OCI-LY1 (cell line): ENCODE measurements around the gene CDH2.
"Not testable (repeated sequence)": the region's sequence is repeated elsewhere in the genome, so short reads cannot be mapped to it uniquely, and the experiment has no call there.

Source experiments
- H2AFZ ChIP-seq: fragments of 200-600 bp; sonication (generic), shearing (Covaris generic); 2 replicates; pipeline ENCODE4 v1.6.0; 2014; ENCODE audit warnings: antibody characterized with exemption, mild to moderate bottlenecking, low read length
- H3F3A ChIP-seq: fragments of 200-600 bp; sonication (generic), shearing (Covaris generic); 2 replicates; pipeline ENCODE4 v1.6.0; 2014; ENCODE audit warnings: mild to moderate bottlenecking, antibody characterized with exemption, low read length, moderate library complexity; ENCODE audit not compliant: insufficient read depth
- H3K27ac ChIP-seq: fragments of 200-600 bp; sonication (generic); 2 replicates; pipeline ENCODE4 v1.5.1; 2014; ENCODE audit warnings: low read length, mixed run types, mild to moderate bottlenecking, low read depth; ENCODE audit not compliant: poor library complexity, severe bottlenecking
- H3K27me3 ChIP-seq: fragments of 200-600 bp; sonication (generic); 2 replicates; pipeline ENCODE4 v1.6.0; 2014; ENCODE audit warnings: antibody characterized with exemption, mild to moderate bottlenecking, low read length, moderate library complexity; ENCODE audit not compliant: insufficient read depth
- H3K36me3 ChIP-seq: fragments of 200-600 bp; sonication (generic); 2 replicates; pipeline ENCODE4 v1.6.1; 2014; ENCODE audit warnings: mild to moderate bottlenecking, antibody characterized with exemption, low read length, moderate library complexity, mixed read lengths; ENCODE audit not compliant: insufficient read depth
- H3K4me1 ChIP-seq: fragments of 200-600 bp; sonication (generic); 2 replicates; pipeline ENCODE4 v1.5.1; 2014; ENCODE audit warnings: mild to moderate bottlenecking, low read length, moderate library complexity; ENCODE audit not compliant: insufficient read depth, severe bottlenecking
- H3K4me2 ChIP-seq: fragments of 200-600 bp; sonication (generic), shearing (Covaris generic); 2 replicates; pipeline ENCODE4 v1.6.1; 2014; ENCODE audit warnings: low read length
- H3K4me3 ChIP-seq: fragments of 200-600 bp; sonication (generic); 2 replicates; pipeline ENCODE4 v1.5.1; 2014; ENCODE audit warnings: low read length, low read depth, mild to moderate bottlenecking, mixed read lengths; ENCODE audit not compliant: poor library complexity, severe bottlenecking
- H3K79me2 ChIP-seq: fragments of 200-600 bp; shearing (Covaris generic); 2 replicates; pipeline ENCODE4 v1.6.1; 2016; ENCODE audit warnings: mixed run types, low read length, mixed read lengths; ENCODE audit not compliant: insufficient read depth
- H3K9ac ChIP-seq: fragments of 200-600 bp; sonication (generic), shearing (Covaris generic); 2 replicates; pipeline ENCODE4 v1.6.1; 2014; ENCODE audit warnings: mild to moderate bottlenecking, low read length, mixed read lengths
- H3K9me2 ChIP-seq: fragments of 200-600 bp; sonication (generic), shearing (Covaris generic); 2 replicates; pipeline ENCODE4 v1.6.1; 2014; ENCODE audit warnings: low read depth, mild to moderate bottlenecking, low read length, mixed read lengths
- H3K9me3 ChIP-seq: fragments of 200-600 bp; shearing (Covaris generic); 2 replicates; pipeline ENCODE4 v1.6.1; 2014; ENCODE audit warnings: low read length, mixed read lengths
- H4K20me1 ChIP-seq: fragments of 200-600 bp; sonication (generic), shearing (Covaris generic); 2 replicates; pipeline ENCODE4 v1.6.0; 2016; ENCODE audit warnings: mild to moderate bottlenecking, low read length; ENCODE audit not compliant: insufficient read depth
- EZH2 ChIP-seq: fragments of 200-600 bp; sonication (generic), shearing (Covaris generic); IDR thresholded peaks from 2 replicates; pipeline ENCODE4 v1.8.0; 2017; ENCODE audit warnings: borderline replicate concordance, mixed run types, mild to moderate bottlenecking, antibody characterized with exemption, low read length, moderate library complexity, mixed read lengths
- TF ChIP-seq, protein P1 (sequence below): fragments of 200-600 bp; sonication (generic), shearing (Covaris generic); IDR thresholded peaks from 2 replicates; pipeline ENCODE4 v1.5.1; 2017; ENCODE audit warnings: mild to moderate bottlenecking, antibody characterized with exemption, low read length, moderate library complexity, mixed read lengths

The CDH2 gene

DNA sequence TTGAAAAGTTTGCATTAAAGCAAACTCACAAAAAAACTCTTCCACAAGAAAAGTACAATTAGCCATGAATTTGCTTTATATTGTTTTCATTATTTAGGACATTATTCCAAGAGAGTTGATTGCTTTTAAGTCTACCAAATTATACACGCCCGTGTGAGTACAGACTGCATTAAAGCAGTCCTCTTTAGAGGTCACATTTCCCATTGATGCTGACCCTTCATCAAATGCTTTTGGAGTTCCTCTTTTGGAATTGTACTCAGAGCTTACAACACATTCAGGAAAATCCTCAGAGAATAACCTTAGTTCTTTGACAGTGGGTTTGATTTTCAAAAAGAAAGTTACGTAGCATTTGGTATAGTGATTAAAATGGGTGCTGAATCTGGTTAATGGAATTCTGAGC, 256.1 kb downstream of the CDH2 start:
- TF ChIP-seq, protein P1, sequence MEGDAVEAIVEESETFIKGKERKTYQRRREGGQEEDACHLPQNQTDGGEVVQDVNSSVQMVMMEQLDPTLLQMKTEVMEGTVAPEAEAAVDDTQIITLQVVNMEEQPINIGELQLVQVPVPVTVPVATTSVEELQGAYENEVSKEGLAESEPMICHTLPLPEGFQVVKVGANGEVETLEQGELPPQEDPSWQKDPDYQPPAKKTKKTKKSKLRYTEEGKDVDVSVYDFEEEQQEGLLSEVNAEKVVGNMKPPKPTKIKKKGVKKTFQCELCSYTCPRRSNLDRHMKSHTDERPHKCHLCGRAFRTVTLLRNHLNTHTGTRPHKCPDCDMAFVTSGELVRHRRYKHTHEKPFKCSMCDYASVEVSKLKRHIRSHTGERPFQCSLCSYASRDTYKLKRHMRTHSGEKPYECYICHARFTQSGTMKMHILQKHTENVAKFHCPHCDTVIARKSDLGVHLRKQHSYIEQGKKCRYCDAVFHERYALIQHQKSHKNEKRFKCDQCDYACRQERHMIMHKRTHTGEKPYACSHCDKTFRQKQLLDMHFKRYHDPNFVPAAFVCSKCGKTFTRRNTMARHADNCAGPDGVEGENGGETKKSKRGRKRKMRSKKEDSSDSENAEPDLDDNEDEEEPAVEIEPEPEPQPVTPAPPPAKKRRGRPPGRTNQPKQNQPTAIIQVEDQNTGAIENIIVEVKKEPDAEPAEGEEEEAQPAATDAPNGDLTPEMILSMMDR = no peak
- TF ChIP-seq EZH2 = no peak
- Histone ChIP-seq H3K27me3 (no peaks in the 10 kb centered on the region), H3F3A (no peaks in the 10 kb centered on the region), H3K4me2 (no peak overlapping the region), H3K9ac (no peak overlapping the region), H3K4me1 (no peaks in the 10 kb centered on the region), H3K36me3 (no peaks in the 10 kb centered on the region), H4K20me1 (no peaks in the 10 kb centered on the region), H3K79me2 (no peaks in the 10 kb centered on the region), H2AFZ (no peak overlapping the region), H3K27ac (no peak overlapping the region), H3K9me2 (no peaks in the 10 kb centered on the region), H3K9me3 (no peaks in the 10 kb centered on the region), H3K4me3 (no peak overlapping the region)

DNA sequence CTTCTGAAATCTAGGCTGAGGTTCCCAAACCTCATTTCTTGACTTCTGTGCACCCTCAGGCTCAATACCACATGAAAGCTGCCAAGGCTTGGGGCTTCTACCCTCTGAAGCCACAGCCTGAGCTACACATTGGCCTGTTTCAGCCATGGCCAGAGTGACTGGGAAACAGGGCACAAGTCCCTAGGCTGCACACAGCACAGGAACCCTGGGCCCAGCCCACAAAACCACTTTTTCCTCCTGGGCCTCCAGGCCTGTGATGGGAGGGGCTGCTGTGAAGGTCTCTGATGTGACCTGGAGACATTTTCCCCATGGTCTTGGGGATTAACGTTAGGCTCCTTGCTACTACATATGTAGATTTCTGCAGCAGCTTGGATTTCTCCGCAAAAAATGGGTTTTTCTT, 270.7 kb downstream of the CDH2 start:
- H3K27ac ChIP-seq, H3F3A ChIP-seq, H2AFZ ChIP-seq, H3K9me3 ChIP-seq, H3K36me3 ChIP-seq, H3K4me1 ChIP-seq, H4K20me1 ChIP-seq, H3K4me3 ChIP-seq, H3K4me2 ChIP-seq, H3K9me2 ChIP-seq, H3K79me2 ChIP-seq, H3K27me3 ChIP-seq, H3K9ac ChIP-seq: not testable (repeated sequence)

GRCh38 chr18:27903906-27904305, 273.0 kb downstream of the CDH2 start:
- no peak overlapping the region for H3K9ac ChIP-seq
- no peaks in the 10 kb centered on the region for H3K27me3 ChIP-seq
- no peak overlapping the region for H3K4me2 ChIP-seq
- H4K20me1 ChIP-seq = no peaks in the 10 kb centered on the region
- H3K36me3 ChIP-seq = no peaks in the 10 kb centered on the region
- H3K4me3 ChIP-seq = no peak overlapping the region
- no peaks in the 10 kb centered on the region for H3K79me2 ChIP-seq
- H3K4me1 ChIP-seq = no peaks in the 10 kb centered on the region
- no peaks in the 10 kb centered on the region for H3F3A ChIP-seq
- TF ChIP-seq, protein P1 = no peak
- no peak for TF ChIP-seq EZH2
- H3K9me3 ChIP-seq = no peaks in the 10 kb centered on the region
- H3K9me2 ChIP-seq = no peaks in the 10 kb centered on the region
- no peak overlapping the region for H3K27ac ChIP-seq
- H2AFZ ChIP-seq = no peak overlapping the region

DNA sequence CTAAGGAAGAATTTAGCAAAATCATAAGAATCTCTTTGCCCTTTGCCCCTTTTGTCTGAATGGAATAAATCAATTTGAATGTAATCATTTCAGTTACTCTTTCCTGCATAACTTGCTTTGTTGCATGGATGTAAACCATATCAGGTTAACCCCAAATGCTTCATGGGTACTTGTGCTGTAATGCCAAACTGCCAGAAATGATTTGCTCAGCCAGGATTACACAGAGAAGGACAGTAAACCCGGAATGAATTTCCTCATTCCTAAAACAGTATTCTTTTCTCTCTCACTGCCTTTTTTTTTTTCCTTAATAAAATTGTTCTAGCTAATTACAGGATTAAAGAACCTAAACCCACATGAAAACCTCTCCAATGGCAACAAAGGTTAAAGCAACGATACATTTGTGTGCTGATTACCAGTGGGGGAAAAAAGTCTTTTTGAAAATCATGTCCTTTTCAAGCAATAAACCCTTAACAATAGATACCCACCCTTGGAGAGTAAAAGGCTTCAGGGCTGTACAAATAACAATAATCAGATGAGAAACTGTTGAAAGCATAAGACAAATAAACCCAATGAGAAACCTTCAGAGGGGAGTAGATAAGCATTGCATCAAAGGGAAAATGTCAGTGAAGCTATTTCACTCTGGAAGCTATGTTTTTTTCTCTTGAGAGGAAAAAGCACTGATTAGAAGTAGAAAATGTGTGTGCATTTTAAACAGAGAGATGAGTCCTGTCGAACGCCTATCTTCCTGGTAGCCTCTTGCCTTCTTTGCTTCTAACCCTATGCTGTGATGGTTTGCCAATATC, 275.3 kb downstream of the CDH2 start:
- no peaks in the 10 kb centered on the region for H3K9me3 ChIP-seq

More for the DNA sequence above, 275.3 kb downstream of the CDH2 start:
- Histone ChIP-seq H3K79me2 (no peaks in the 10 kb centered on the region), H3K4me2 (no peak overlapping the region), H3K36me3 (no peaks in the 10 kb centered on the region), H3K9me2 (no peaks in the 10 kb centered on the region), H3K4me1 (no peaks in the 10 kb centered on the region), H3K27ac (no peak overlapping the region), H3K9ac (no peak overlapping the region), H3K4me3 (no peak overlapping the region), H3F3A (no peaks in the 10 kb centered on the region), H4K20me1 (no peaks in the 10 kb centered on the region), H3K27me3 (no peaks in the 10 kb centered on the region), H2AFZ (no peak overlapping the region)
- TF ChIP-seq, protein P1 = no peak
- no peak for TF ChIP-seq EZH2
